Breast epithelium (tissue), 4 donors: ENCODE data around the gene NSL1. TPM values are rescaled to one million over a fixed set of nuclear protein-coding genes. Genes with fewer than 3 reads are reported as not detected.

Source experiments
- DNase-seq, 2 donors: peaks; one replicate each; pipeline ENCODE4 v3.0.0-alpha.2; 2019; ENCODE audit warnings: low spot score in 2 of 2
- H3K27ac ChIP-seq, 2 donors: fragments of 200-600 bp; sonication (generic) in 1 of 2; one replicate each; pipeline ENCODE4 v1.5.1; 2016 to 2019; ENCODE audit warnings: mild to moderate bottlenecking in 1 of 2
- H3K27me3 ChIP-seq, 2 donors: fragments of 200-600 bp; sonication (generic) in 1 of 2; one replicate each; pipeline versions ENCODE4 v1.5.1 to v1.6.0; 2017 to 2019; ENCODE audit warnings: control low read depth in 1 of 2, mild to moderate bottlenecking in 1 of 2
- H3K36me3 ChIP-seq: fragments of 200-600 bp; one replicate; pipeline ENCODE4 v1.5.1; 2019
- H3K4me1 ChIP-seq, 2 donors: fragments of 200-600 bp; sonication (generic); one replicate each; pipeline ENCODE4 v1.5.1; 2016 to 2019; ENCODE audit warnings: control low read depth in 1 of 2
- H3K4me3 ChIP-seq, 3 donors: fragments of 200-600 bp; sonication (generic); 1 replicate in 2 of 3; 2 replicates in 1 of 3; pipeline ENCODE4 v1.5.1; 2016 to 2019; ENCODE audit warnings: mild to moderate bottlenecking in 3 of 3, moderate library complexity in 2 of 3
- H3K9me3 ChIP-seq, 2 donors: fragments of 200-600 bp; sonication (generic) in 1 of 2; one replicate each; pipeline ENCODE4 v1.5.1; 2016 to 2019; ENCODE audit warnings: control low read depth in 1 of 2
- POLR2A ChIP-seq: fragments of 450-650 bp; IDR thresholded peaks from one replicate; pipeline ENCODE4 v1.6.1; 2016; ENCODE audit warnings: antibody characterized with exemption, mild to moderate bottlenecking, moderate library complexity
- POLR2AphosphoS5 ChIP-seq, 3 donors: sonication (generic); formaldehyde crosslinking; IDR thresholded peaks; one replicate each; pipeline ENCODE4 v1.6.1; 2017; ENCODE audit warnings: antibody characterized with exemption in 3 of 3
- intact Hi-C: fragments of 100-400 bp; cut with DNase I; formaldehyde crosslinking; loops from one replicate; pipeline ENCODE4 v1.15.1; 2023; ENCODE audit warnings: low total_unique reads
- total RNA-seq, 3 donors: library from RNA; depleted of rRNA; stranded (reverse); fragments of >200 nt; gene quantifications; one replicate each; pipeline ENCODE4 v1.1.0, GENCODE V29; 2016
- TF ChIP-seq, protein P1 (sequence below), 3 donors: fragments of 450-650 bp; IDR thresholded peaks; one replicate each; pipeline ENCODE4 v1.5.1; 2016 to 2017; ENCODE audit warnings: antibody characterized with exemption in 3 of 3, mild to moderate bottlenecking in 3 of 3, moderate library complexity in 3 of 3

The NSL1 gene
- total RNA-seq, 3 donors from 2014 or later: 28.5 to 47.5 (median 44.6) TPM

DNA sequence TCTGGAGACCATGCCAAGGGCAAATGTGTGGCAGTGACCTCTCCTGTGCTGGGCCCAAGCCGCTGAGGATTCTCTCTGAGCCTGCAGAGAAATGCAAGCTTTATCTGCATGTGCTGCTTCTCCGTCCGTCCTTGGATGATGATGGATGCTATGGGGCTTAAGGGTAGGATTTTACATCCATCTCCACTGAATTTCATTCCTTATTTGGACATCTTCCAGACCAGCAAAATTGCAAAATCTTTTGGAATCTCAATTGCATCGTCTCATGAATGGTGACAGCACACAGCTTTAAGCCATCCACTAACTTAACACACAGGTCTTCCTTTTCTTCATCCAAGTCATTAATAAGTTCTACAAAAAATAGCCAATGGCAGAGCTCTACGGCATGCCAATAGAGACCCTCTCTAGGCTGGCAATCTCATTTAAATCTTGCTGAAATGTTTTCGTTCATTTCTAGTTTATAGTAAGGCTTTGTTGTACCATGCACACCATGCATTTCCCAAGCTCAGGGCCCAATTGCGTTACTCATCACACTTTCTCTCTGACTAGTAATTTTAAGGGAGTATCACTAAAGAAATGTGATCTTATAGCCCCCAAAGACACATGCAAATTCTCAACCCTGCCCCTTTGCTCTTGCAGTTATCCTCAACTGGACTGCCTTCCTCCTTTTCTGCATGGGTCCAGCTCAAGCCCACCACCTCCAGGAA is 103.1 kb downstream of the NSL1 start:
- Histone ChIP-seq H3K36me3 (no peaks in the 10 kb centered on the region), H3K4me3 (no peak overlapping the region), H3K27ac (no peak overlapping the region), H3K27me3 (no peaks in the 10 kb centered on the region), H3K4me1 (no peaks in the 10 kb centered on the region), H3K9me3 (no peaks in the 10 kb centered on the region)
- TF ChIP-seq POLR2AphosphoS5 (IDR thresholded peaks at IDR 0.05) (no peak), POLR2A (no peak)
- TF ChIP-seq, protein P1, sequence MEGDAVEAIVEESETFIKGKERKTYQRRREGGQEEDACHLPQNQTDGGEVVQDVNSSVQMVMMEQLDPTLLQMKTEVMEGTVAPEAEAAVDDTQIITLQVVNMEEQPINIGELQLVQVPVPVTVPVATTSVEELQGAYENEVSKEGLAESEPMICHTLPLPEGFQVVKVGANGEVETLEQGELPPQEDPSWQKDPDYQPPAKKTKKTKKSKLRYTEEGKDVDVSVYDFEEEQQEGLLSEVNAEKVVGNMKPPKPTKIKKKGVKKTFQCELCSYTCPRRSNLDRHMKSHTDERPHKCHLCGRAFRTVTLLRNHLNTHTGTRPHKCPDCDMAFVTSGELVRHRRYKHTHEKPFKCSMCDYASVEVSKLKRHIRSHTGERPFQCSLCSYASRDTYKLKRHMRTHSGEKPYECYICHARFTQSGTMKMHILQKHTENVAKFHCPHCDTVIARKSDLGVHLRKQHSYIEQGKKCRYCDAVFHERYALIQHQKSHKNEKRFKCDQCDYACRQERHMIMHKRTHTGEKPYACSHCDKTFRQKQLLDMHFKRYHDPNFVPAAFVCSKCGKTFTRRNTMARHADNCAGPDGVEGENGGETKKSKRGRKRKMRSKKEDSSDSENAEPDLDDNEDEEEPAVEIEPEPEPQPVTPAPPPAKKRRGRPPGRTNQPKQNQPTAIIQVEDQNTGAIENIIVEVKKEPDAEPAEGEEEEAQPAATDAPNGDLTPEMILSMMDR (IDR thresholded peaks at IDR 0.05): no peak
- DNase-seq: no peak
- intact Hi-C loops: no loop called here

DNA sequence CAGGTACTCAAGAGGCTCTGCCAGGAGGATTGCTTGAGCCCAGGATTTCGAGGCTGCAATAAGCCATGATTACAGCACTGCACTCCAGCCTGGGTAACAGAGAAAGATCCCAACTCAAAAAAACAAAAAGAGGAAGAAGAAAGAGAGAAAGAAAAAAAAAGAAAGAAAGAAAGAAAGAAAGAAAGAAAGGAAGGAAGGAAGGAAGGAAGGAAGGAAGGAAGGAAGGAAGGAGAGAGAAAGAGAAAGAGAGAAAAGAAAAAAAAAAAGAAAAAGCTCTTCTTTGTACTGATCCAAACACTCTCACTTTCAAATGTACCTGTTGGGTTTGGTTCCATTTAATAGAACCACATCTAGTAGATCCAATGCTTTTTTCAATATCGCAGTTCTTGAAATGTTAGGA is 103.8 kb downstream of the NSL1 start:
- H3K9me3 ChIP-seq: no peaks in the 10 kb centered on the region
- no peak overlapping the region for H3K4me3 ChIP-seq
- no peak for DNase-seq
- no peaks in the 10 kb centered on the region for H3K4me1 ChIP-seq
- H3K36me3 ChIP-seq: no peaks in the 10 kb centered on the region
- no peak overlapping the region for H3K27ac ChIP-seq
- intact Hi-C loops: no loop called here
- no peaks in the 10 kb centered on the region for H3K27me3 ChIP-seq
- TF ChIP-seq, protein P1 (IDR thresholded peaks at IDR 0.05): no peak
- TF ChIP-seq POLR2A: no peak
- TF ChIP-seq POLR2AphosphoS5 (IDR thresholded peaks at IDR 0.05): no peak

DNA sequence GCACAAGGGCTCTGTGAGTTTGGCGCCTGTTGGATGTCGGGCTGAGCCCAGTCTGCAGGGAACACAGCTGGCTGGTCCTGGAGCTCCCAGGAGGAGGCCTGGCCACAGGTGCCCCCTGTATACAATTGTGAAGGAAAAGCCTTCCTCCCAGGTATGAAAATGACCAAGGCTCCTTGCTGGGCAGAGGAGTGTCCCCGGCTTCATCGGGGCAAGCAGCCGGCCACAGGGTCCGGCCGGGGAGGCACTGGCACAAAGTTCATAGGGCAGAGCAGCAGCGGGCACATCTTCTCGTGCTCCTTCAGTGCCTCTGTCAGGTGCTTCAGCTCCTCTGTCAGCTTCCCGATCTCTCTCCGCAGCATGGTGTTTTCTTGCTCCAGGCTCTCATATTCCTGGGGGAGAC is 105.0 kb downstream of the NSL1 start:
- Histone ChIP-seq H3K27ac (no peak overlapping the region), H3K4me1 (no peaks in the 10 kb centered on the region), H3K9me3 (no peaks in the 10 kb centered on the region), H3K4me3 (no peak overlapping the region), H3K36me3 (no peaks in the 10 kb centered on the region), H3K27me3 (no peaks in the 10 kb centered on the region)
- no peak for DNase-seq
- intact Hi-C loops: no loop called here
- TF ChIP-seq POLR2AphosphoS5 (IDR thresholded peaks at IDR 0.05) (no peak), POLR2A (no peak)
- TF ChIP-seq, protein P1 (IDR thresholded peaks at IDR 0.05): no peak

DNA sequence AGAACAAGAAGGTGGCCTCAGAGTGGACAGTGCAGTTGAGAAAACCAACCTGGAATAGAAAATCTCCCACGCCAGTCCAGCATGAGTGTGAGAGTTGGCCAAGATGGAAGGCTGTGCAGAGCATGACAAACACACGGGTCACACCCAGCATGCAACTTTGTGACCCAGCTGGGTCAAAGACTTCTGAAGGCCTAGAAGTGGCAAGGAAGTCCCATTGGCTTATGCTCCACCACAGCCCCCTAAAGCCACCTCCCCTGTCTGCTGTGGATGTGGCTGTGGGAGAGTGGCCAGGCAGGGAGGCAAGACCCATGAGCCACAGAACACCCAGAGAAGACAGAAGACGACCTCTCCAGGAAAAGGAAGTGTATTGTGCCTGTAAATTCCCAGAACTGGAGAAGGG is 105.5 kb downstream of the NSL1 start:
- no peak overlapping the region for H3K27ac ChIP-seq
- H3K4me3 ChIP-seq: no peak overlapping the region
- no peaks in the 10 kb centered on the region for H3K27me3 ChIP-seq
- no peaks in the 10 kb centered on the region for H3K4me1 ChIP-seq
- H3K9me3 ChIP-seq: no peaks in the 10 kb centered on the region
- intact Hi-C loops: no loop called here
- H3K36me3 ChIP-seq: no peaks in the 10 kb centered on the region
- no peak for DNase-seq
- TF ChIP-seq POLR2A: no peak
- TF ChIP-seq POLR2AphosphoS5 (IDR thresholded peaks at IDR 0.05): no peak
- TF ChIP-seq, protein P1 (IDR thresholded peaks at IDR 0.05): no peak

DNA sequence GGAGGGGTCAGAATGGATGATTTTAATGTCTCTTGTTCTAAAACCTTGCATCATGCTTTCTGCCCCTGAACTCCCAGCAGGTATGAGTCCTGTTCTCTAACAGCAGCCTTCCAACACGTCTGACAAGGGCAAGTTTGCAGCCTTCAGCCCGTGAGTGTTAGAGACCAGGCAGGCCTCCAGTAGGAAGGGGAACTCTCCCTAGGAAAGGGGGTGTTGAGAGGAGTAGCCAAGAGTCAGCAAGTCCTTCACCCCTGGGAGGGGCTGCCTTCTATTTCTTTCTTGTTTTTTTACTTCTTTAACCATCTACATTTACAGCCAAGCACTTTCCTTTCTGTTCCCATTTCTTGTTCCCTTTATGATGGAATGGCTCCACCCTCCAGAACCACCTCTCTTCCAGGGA is 106.1 kb downstream of the NSL1 start:
- no peak for DNase-seq
- H3K36me3 ChIP-seq: no peaks in the 10 kb centered on the region
- intact Hi-C loops: no loop called here
- no peaks in the 10 kb centered on the region for H3K4me1 ChIP-seq
- no peak for TF ChIP-seq POLR2A
- TF ChIP-seq, protein P1 (IDR thresholded peaks at IDR 0.05): no peak
- no peak for TF ChIP-seq POLR2AphosphoS5 (IDR thresholded peaks at IDR 0.05)
- H3K27me3 ChIP-seq: no peaks in the 10 kb centered on the region
- no peak overlapping the region for H3K27ac ChIP-seq
- H3K9me3 ChIP-seq: no peaks in the 10 kb centered on the region
- no peak overlapping the region for H3K4me3 ChIP-seq
